Amniotic epithelial cell (primary cell): ENCODE data around the gene ZSCAN22.
A peak's percentile ranks its signal among the peaks of the same experiment; 100 is the strongest.

Source experiments
- DNase-seq: peaks from one replicate; pipeline ENCODE4 v3.0.0-alpha.2; 2010; ENCODE audit warnings: low read depth

ZSCAN22 gene

DNA sequence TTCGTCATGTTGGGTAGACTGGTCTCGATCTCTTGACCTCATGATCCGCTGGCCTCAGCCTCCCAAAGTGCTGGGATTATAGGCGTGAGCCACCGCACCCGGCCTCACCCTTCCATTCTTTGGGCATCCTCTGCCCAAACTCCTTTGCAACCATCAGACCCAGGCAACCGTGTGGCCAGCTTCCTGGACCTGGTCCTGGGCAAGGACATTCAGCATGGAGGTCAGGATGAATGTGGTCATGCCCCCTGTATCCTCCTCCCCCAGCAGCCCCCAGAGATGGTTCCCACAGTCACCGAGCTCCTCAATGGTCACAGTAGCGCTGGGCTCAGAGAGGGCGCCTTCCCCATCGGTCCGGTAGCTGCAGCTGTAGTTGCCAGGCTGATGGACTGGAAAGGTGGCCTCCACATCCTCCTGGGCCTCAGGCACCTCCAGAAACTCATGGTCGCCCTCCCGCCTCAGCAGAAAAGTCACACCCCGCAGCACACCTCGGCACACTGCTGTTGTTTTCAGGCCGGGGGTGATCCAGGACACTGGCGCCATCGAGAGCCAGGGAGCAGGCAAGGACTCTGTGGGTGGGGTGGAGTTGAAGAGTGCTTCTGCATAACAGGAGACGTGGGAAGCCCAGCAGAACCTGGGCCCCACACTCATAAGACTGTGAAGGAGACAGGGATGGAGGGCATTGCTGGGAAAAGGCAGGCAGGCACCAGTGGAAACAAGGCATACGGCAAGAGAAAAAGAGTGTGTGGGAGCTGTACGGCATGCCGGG, 25.4 kb downstream of the ZSCAN22 start:
- no peak for DNase-seq

DNA sequence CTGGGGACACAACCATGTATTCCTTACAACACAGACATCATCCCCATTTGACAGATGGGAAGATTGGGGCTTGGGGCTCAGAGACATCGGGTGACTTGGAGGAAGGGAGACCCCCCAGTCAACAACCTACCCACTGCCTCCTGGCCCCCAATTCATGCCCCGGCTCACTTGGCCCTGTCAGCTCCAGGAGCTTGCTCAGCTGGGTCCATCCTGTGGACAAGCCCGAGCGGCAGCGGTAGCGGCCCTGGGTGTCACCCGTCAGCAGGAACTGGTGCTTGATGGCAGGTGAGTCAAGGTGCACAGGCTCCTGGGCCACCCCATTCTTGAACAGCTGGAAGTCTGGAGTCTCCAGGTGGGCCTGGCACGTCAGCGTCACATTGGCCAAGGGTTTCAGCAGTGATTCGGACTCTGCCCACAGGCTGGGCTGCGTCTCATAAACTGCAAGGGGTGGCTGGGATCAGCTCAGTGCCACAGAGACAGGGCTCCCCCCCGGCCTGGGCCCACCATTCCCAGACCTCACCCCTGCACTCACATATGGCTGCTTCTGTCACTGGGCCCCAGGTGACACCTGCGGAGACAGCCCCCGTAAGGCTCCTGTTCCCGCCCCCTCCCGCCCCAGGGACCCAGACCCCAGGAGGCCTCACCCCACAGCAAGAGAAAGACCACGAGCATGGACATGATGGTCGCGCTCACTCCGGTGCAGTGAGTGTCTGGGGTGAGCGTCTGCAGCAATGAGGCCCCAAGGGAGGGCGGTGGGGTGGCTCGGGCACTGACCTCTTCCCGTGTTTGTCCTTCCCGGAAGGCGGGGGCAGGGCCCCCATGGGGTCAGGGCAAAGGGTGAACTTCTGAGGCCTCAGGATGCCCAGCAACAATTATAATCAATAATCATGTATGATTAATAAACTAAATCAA, 26.2 kb downstream of the ZSCAN22 start, which contains the start of gene A1BG:
Gene A1BG (minus strand): TSS at position 733 of the 912 bp plus-strand sequence. CDS start 55 bp downstream, at position 678.
- DNase-seq = no peak

DNA sequence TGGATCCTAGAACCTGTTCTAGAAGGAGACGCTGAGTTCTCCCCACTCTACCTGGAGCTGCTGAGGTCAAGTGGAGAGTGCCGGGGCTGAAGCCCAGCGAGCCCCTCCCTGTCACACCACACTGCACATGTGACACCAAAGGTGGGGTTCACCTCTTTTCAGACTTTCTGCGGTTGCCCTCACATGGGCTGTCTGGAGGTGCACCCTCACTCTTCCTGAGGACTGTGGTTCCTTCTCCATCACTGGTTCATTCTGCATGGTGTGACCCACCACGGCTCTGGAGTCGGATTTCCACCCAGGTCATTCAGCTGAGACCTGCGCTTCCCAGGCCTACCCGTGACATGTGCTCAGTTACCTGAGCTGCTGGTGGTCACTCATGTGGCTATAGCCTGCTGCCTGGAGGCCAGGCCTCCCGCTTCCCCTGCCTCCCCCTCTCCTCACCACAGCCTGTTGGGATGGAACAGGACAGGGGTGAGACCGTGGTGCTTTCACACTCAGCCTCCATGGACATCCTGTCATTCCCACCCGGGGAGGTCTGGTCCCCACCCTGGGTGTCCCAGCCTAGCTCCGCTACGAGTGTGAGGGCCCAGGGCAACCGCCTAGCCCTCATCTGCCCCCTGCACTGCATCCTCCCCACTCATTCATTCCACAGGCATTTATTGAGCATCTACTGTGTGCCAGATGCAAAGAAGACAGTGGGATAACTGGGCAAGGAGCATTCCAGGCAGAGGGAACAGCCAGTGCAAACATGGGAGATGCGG, 27.1 kb downstream of the ZSCAN22 start:
- DNase-seq = no peak

DNA sequence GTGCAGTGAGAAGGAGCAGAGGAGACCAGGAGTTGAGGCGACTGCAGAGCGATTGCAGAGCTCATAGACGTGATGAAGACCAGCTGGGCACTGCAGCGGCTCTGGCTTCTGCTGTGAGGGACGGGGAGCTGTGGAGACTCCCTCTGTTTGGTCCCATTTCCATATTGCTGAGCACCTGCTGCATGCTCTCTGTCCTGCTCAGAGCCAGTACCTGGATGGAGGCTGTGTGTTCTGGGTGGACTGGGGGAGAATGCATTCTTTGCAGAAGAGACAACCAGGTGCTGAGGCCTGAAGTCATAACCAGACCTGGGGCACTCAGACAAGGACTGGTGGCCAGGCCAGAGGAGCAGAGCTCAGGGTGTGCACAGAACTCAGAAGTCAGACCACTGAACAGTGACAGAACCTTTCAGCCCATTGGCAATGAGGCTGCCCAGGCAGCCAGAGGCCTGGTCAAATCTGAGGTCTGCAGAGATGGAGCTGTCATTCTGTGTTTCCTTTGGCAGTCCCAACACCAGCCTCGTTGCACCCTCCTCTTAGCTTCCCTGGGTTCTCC, 27.8 kb downstream of the ZSCAN22 start:
- no peak for DNase-seq

DNA sequence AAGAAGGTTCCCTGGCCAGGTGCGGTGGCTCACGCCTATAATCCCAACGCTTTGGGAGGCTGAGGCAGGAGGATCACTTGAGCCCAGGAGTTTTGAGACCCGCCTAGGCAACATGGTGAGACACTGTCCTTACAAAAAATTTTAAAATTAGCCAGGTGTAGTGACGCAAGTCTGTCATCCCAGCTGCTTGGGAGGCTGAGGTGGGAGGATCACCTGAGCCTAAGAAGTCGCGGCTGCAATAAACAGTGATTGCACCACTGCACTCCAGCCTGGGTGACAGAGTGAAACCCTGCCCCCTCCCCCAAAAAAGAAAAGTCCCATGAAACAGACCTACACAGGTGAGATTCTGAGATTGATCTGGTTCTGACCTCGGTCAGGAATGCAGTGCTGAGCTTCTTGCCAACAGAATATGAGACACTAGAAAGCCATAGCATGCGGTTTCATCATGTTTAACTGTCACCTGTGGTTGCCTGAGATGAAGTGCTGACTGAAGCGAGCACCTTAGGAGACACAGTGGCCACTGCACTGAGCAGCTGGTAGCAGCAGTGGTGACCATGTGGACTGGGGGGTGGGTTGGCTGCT, 28.5 kb downstream of the ZSCAN22 start:
- DNase-seq = no peak

DNA sequence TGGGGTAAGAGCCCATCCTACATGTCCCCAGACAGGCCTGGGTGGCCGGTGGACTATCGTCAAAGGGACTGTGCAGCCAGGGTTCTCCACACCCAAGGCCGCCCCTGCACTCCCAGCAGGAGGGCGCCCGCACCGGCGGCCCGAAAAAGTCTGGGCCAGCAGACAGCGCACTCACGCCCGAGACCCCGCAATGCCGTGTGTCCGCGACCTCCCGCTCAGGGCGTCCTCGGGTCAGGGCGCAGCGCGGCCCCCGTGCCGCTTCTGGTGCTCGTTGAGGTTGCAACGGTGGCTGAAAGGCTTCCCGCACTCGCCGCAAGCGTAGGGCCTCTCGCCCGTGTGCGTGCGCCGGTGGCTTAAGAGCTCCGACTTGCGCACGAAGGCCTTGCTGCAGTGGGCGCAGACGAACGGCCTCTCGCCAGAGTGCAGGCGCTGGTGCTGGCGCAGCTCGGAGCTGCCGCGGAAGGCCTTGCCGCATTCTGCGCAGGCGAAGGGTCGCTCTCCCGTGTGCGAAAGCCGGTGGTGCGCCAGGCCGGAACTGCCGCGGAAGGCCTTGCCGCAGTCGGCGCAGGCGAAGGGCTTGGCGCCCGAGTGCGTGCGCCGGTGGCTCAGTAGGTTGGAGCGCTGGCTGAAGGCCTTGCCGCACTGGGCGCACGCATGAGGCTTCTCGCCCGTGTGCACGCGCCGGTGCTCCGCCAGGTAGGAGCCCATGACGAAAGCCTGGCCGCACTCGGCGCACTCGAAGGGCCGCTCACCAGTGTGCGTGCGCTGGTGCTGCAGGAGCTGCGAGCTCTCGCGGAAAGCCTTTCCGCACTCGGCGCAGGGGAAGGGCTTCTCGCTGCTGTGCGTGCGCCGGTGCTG, 29.3 kb downstream of the ZSCAN22 start:
- peak; percentile 21 for DNase-seq

GRCh38 chr19:58356766-58357480, 30.1 kb downstream of the ZSCAN22 start:
- peak; percentile 16 for DNase-seq

DNA sequence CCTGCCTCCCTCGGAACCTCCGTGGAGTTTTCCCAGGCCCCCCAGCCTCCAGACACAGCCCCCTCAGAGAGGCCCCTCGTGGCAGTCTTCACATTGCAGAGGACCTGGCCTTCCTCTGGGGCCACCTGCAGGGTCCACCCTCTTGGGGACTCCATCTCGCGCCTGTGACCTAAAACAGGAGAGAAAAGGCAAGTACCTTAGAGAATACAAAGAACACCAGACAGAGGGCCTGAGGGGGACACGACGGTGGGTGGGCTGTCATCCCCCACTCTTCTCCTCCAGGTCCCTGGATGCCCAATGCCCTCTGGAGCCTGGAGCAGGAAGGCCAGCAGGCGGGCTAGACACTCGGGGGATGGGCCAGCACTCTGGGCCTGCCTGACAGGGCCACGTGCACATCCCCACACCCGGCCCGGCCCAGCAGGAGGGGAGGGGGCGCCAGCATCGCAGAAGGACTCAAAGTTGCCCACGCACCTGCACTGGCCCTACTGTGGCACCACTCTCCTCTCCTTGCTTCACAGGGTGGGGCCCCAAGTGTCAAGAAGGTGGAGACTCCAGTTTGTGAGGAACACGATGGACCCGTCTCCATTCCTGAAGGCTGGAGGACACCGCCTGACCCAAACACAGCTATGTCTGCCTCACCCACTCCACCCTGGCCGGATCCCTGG, 30.8 kb downstream of the ZSCAN22 start:
- DNase-seq = no peak

DNA sequence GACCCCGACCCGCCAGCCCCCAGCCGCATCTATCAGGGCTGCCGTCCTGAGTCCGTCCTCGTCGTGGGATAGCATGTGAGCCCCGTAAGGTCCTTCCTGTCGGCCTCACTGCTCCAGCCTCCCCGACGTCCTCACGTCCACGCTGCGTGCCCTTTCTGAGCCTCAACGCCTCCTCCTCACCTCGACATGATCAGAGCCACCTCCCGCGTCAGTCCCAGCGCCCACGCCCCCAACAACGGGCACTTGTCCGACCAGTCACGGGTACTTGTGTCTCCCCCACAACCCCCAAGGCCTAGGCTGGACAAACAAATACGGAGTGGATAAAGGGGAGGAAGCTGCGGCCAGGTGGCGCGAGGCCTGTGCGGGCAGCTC, 35.1 kb downstream of the ZSCAN22 start:
- DNase-seq = no peak

- DNase-seq = peak; percentile 91
These were observed 35.6 kb downstream of the ZSCAN22 start, which contains the start of gene ZNF497 for GRCh38 chr19:58362272-58362994. ZNF497 (minus strand) TSS chr19:58362751; CDS start chr19:58357635, 5,116 bp downstream.

GRCh38 chr19:58364146-58364545, 37.4 kb downstream of the ZSCAN22 start:
- DNase-seq = no peak

GRCh38 chr19:58366585-58367430, 40.0 kb downstream of the ZSCAN22 start:
- no peak for DNase-seq

- no peak for DNase-seq
These were observed 41.1 kb downstream of the ZSCAN22 start for GRCh38 chr19:58367698-58368454.

DNA sequence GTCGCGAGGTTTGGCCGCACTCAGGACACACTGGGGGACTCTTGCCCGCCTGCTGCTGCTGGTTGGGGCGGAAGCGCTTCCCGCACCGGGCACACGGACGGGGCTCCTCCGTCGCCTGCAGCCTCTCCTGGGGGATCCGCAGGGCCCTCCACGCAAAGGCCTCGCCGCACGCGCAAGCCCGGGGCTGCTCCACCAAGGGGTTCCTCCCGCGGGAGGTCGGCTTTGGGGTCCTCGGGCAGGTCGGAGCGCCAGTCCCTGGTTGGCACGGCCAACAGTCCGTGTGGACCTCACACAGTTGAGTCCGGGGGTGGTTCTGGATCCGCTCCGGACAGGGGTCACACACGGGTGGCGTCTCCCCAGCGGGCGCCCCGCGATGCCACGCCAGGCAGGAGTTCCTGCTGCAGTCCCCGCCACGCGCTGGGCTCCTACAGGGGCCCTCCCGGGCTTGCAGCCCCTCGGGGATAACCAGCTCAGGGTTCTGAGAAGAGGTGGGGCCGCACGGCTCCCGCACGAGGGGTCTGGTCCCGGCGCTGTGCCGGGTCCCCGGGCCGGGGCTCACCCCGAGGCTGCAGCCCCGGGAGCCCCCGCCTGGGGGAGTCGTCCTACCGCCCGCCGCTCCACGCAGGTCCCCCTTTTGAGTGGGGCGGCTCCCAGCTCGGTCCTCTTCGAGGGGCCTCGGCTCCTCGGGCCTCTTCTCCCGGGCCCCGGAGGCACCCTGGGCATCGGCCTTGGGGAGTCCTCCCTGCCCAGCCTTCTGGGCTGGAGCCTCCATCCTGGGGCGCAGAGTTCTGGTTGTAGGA, 42.0 kb downstream of the ZSCAN22 start:
- no peak for DNase-seq

DNA sequence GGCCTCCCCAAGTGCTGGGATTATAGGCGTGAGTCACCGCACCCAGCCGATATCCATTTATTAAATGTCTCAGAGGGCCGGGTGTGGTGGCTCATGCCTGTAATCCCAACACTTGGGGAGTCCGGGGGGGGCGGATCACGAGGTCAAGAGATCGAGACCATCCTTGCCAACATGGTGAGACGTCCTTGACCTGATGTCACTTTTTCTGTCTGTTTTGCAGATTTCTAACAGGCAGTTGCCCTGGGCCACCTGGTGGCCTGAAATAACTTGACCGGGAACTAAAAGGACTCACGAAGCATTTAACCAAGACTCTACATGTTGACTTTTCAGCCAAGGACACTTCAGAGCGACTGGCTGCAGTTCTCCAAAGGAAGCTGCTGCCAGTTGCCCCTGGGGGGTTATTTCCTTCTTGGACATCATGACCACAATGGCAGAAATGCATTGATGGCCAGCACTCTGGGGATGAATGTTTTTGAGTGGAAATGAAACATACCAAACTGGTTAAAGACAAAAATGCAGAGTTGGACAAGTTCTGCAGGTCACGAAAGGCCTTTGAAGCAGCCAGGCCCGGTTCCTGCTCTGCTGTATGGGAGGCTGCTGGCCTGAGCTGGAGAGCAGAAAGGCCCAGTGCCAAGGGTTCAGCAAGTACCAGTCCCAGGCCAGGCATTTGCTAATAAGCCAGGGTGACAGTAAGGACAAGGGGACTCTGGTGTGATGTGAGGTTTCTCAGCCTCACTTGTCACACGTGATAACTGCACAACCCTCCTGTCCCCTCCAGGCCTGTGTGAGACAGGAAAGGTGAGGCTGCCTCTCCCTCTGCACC, 45.7 kb downstream of the ZSCAN22 start:
- no peak for DNase-seq
